Muscle of back (tissue), 10 donors: ENCODE results near the gene BBOX1. TPM values are rescaled to one million over a fixed set of nuclear protein-coding genes. Genes with fewer than 3 reads are reported as not detected.

Experiments used
- polyA plus RNA-seq, 10 donors: library from polyadenylated mRNA; unstranded; fragments of 120-200 nt; gene quantifications; one replicate each; pipeline ENCODE4 v1.2.1, GENCODE V29; 2013; ENCODE audit not compliant: insufficient read length in 10 of 10

Gene BBOX1
- polyA plus RNA-seq, 10 donors, result 0.20 to 1.5 (median 0.41) TPM; not detected in 1

Other genes starting within 250 kb of the BBOX1 start
- gene FIBIN, start 46.7 kb upstream of the BBOX1 start, polyA plus RNA-seq, result 100 to 1,000 TPM in 1 of 10 donors, 10 to 100 TPM in 9; 35.8 to 111 (median 73.0) TPM